Naive thymus-derived CD8-positive, alpha-beta T cell (primary cell): ENCODE data around the gene BRD3. TPM values are rescaled to one million over a fixed set of nuclear protein-coding genes. Genes with fewer than 3 reads are reported as not detected.

ENCODE experiments used
- ATAC-seq, 2 donors: fragments of 150-1000 bp; cut with Tn5 transposase in 1 of 2; sonication (Bioruptor Pico), chemical (Tn5 transposase) in 1 of 2; 1 replicate in 1 of 2; 2 replicates in 1 of 2; pipeline ENCODE4 v1.10.0; 2021; ENCODE audit warnings: mild to moderate bottlenecking in 2 of 2, moderate library complexity in 2 of 2
- POLR2A ChIA-PET: fragments of 350-600 bp; sonication (Branson Sonifier 250); formaldehyde crosslinking; loops from one replicate; lab custom pipeline; 2021; ENCODE audit warnings: antibody characterized with exemption; lab: Charles Lee
- DNase-seq, 10 donors: peaks; one replicate each; pipeline versions ENCODE4 v3.0.0 to v3.0.0-alpha.2; 2020 to 2022
- H3K27ac Mint-ChIP-seq, 10 donors: one replicate each; pipeline ENCODE4 v1.8.0; 2020 to 2022; ENCODE audit warnings: mild to moderate bottlenecking in 10 of 10, mixed read lengths in 10 of 10, moderate library complexity in 4 of 10, inconsistent platforms in 1 of 10
- H3K27me3 Mint-ChIP-seq, 5 donors: one replicate each; pipeline ENCODE4 v1.8.0; 2021 to 2022; ENCODE audit warnings: mixed read lengths in 5 of 5
- H3K36me3 Mint-ChIP-seq, 3 donors: one replicate each; pipeline ENCODE4 v1.8.0; 2020 to 2022; ENCODE audit warnings: mixed read lengths in 3 of 3, mild to moderate bottlenecking in 2 of 3, inconsistent platforms in 1 of 3
- H3K4me1 Mint-ChIP-seq, 4 donors: one replicate each; pipeline ENCODE4 v1.8.0; 2021 to 2022; ENCODE audit warnings: mixed read lengths in 4 of 4
- H3K4me3 Mint-ChIP-seq, 10 donors: one replicate each; pipeline ENCODE4 v1.8.0; 2020 to 2022; ENCODE audit warnings: mild to moderate bottlenecking in 10 of 10, mixed read lengths in 10 of 10, moderate library complexity in 6 of 10, inconsistent platforms in 1 of 10
- H3K9me3 Mint-ChIP-seq, 9 donors: one replicate each; pipeline ENCODE4 v1.8.0; 2020 to 2022; ENCODE audit warnings: mixed read lengths in 9 of 9, mild to moderate bottlenecking in 3 of 9, inconsistent platforms in 1 of 9, moderate library complexity in 1 of 9
- polyA plus RNA-seq, 3 donors: library from polyadenylated mRNA; unstranded; fragments of 300-500 nt; fragmentation: Illumina TruSeq; gene quantifications; one replicate each; pipeline ENCODE4 v1.2.3, GENCODE V29; 2021
- total RNA-seq, 8 experiments: library from RNA in 2 of 8; stranded (reverse) in 2 of 8; gene quantifications; one replicate each; pipeline ENCODE4 v1.2.3 and lab custom pipeline; 2021 to 2026

The BRD3 gene
- total and polyA plus RNA-seq, 5 experiments from 2014 or later, result 13.1 to 49.0 (median 30.9) TPM

- DNase-seq (no peak), ATAC-seq (no peak)
- H3K4me1 Mint-ChIP-seq, result peaks cover 0 to 4% (median 0%) of the 10 kb centered on the region in 4 donors
- POLR2A ChIA-PET, result no interaction called here
- H3K27ac Mint-ChIP-seq, result peak overlapping the region in 1 of 10 donors; percentile 62
- peaks cover 18 to 67% (median 35%) of the 10 kb centered on the region in 3 donors for H3K36me3 Mint-ChIP-seq
- no peaks in the 10 kb centered on the region for H3K27me3 Mint-ChIP-seq
- H3K4me3 Mint-ChIP-seq, result no peak overlapping the region
- H3K9me3 Mint-ChIP-seq, result peaks cover 0 to 18% (median 3%) of the 10 kb centered on the region in 9 donors
These were observed 27.7 kb downstream of the BRD3 start for GRCh38 chr9:134040176-134040565.

DNA sequence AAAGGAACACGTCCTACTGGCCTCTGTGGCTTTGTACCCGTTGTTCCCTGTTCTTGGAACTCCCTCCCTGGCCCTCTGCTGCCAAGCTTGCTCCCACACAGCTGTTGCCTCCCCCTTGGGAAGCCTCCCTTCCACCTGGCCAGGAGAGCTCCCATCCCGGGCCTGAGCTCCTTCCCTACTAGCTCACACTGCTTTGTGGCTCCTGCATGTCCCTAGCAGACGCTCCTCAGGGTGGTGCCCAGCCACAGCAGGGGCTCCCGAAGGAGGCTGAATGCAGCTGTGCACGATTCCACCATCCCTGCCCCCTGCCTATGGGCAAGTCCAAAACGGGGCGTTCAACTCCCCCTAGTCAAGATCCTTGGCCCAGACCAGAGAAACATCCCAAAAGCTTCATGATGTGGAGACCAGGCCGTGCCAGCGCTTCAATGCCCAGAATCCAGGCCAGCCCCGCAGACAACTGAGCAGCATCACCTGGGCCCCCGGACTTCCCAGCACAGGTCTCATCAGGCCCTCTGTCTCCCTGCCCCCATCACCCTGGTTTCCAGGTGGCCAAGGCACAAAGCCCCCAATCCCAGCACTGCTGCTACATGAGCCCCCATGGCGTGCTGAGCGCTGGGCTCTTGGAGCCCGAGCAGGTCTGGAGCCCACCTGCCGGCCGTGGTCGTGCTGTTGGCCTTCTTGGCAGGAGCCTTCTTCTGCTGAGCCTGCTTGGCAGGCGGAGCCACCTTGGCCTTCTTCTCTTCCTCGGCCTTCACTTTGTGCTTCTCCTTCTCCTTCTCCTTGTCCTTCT lies 28.2 kb downstream of the BRD3 start:
- H3K36me3 Mint-ChIP-seq, result peaks cover 18 to 67% (median 35%) of the 10 kb centered on the region in 3 donors
- H3K27ac Mint-ChIP-seq, result peak overlapping the region in 2 of 10 donors; percentile 40 to 53
- POLR2A ChIA-PET, result no interaction called here

DNA sequence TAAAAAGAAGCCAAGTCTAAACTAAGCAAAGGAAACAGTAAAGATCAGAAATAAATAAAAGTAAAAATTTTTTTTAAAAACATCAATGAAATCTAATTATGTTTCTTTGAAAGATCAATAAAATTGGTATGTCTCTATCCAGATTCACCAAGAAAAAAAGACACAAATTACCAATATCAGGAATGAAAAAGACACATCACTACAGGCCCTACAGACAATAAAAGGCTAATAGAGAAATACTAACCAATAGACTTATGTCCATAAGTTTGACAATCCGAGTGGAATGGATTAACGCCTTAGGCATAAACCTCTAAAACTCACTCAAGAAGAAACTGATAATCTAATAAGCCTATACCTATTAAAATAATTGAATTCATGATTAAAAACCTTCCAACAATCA lies 30.2 kb downstream of the BRD3 start:
- Mint-ChIP-seq H3K36me3 (peaks cover 23 to 76% (median 45%) of the 10 kb centered on the region in 3 donors), H3K27ac (no peak overlapping the region), H3K4me3 (no peak overlapping the region), H3K9me3 (peaks cover 0 to 18% (median 3%) of the 10 kb centered on the region in 9 donors), H3K4me1 (peaks cover 0 to 4% (median 0%) of the 10 kb centered on the region in 4 donors), H3K27me3 (no peaks in the 10 kb centered on the region)
- ATAC-seq (no peak), DNase-seq (no peak)
- POLR2A ChIA-PET, result no interaction called here

More for the DNA sequence above, 28.2 kb downstream of the BRD3 start:
- no peak overlapping the region for H3K4me3 Mint-ChIP-seq
- no peak for ATAC-seq
- peaks cover 0 to 18% (median 3%) of the 10 kb centered on the region in 9 donors for H3K9me3 Mint-ChIP-seq
- DNase-seq, result no peak
- H3K4me1 Mint-ChIP-seq, result peaks cover 0 to 4% (median 0%) of the 10 kb centered on the region in 4 donors
- no peaks in the 10 kb centered on the region for H3K27me3 Mint-ChIP-seq

GRCh38 chr9:134036130-134036529 lies 31.7 kb downstream of the BRD3 start:
- DNase-seq, result no peak
- no peak overlapping the region for H3K4me3 Mint-ChIP-seq
- H3K4me1 Mint-ChIP-seq, result peaks cover 0 to 4% (median 0%) of the 10 kb centered on the region in 4 donors
- no peaks in the 10 kb centered on the region for H3K27me3 Mint-ChIP-seq
- no peak for ATAC-seq
- H3K36me3 Mint-ChIP-seq, result peaks cover 23 to 77% (median 45%) of the 10 kb centered on the region in 3 donors
- H3K9me3 Mint-ChIP-seq, result peaks cover 0 to 18% (median 3%) of the 10 kb centered on the region in 9 donors
- peak overlapping the region in 2 of 10 donors; percentile 43 to 56 for H3K27ac Mint-ChIP-seq
- POLR2A ChIA-PET, result interaction anchor here (1.3 kb wide), 1 partner anchor 11 kb away, joined by 5 read pairs; the partner anchor contains the start of gene BRD3OS

- no peak for DNase-seq
- POLR2A ChIA-PET, result interaction anchor here (1.3 kb wide), 1 partner anchor 10 kb away, joined by 5 read pairs; the partner anchor contains the start of gene BRD3OS
- H3K36me3 Mint-ChIP-seq, result peaks cover 23 to 77% (median 41%) of the 10 kb centered on the region in 3 donors
These were observed 32.5 kb downstream of the BRD3 start for GRCh38 chr9:134035041-134036039.

GRCh38 chr9:134034215-134035040 lies 33.4 kb downstream of the BRD3 start:
- H3K36me3 Mint-ChIP-seq, result peaks cover 16 to 68% (median 32%) of the 10 kb centered on the region in 3 donors
- H3K4me3 Mint-ChIP-seq, result no peak overlapping the region
- peaks cover 0 to 4% (median 0%) of the 10 kb centered on the region in 4 donors for H3K4me1 Mint-ChIP-seq
- no peak for DNase-seq
- no peak for ATAC-seq
- no peak overlapping the region for H3K27ac Mint-ChIP-seq
- POLR2A ChIA-PET, result no interaction called here
- H3K9me3 Mint-ChIP-seq, result peaks cover 0 to 17% (median 1%) of the 10 kb centered on the region in 9 donors
- H3K27me3 Mint-ChIP-seq, result no peaks in the 10 kb centered on the region

More at GRCh38 chr9:134035041-134036039, 32.5 kb downstream of the BRD3 start:
- peaks cover 0 to 4% (median 0%) of the 10 kb centered on the region in 4 donors for H3K4me1 Mint-ChIP-seq
- H3K4me3 Mint-ChIP-seq, result no peak overlapping the region
- no peaks in the 10 kb centered on the region for H3K27me3 Mint-ChIP-seq
- ATAC-seq, result no peak
- peaks cover 0 to 18% (median 3%) of the 10 kb centered on the region in 9 donors for H3K9me3 Mint-ChIP-seq
- peak overlapping the region in 2 of 10 donors; percentile 43 to 74 for H3K27ac Mint-ChIP-seq

DNA sequence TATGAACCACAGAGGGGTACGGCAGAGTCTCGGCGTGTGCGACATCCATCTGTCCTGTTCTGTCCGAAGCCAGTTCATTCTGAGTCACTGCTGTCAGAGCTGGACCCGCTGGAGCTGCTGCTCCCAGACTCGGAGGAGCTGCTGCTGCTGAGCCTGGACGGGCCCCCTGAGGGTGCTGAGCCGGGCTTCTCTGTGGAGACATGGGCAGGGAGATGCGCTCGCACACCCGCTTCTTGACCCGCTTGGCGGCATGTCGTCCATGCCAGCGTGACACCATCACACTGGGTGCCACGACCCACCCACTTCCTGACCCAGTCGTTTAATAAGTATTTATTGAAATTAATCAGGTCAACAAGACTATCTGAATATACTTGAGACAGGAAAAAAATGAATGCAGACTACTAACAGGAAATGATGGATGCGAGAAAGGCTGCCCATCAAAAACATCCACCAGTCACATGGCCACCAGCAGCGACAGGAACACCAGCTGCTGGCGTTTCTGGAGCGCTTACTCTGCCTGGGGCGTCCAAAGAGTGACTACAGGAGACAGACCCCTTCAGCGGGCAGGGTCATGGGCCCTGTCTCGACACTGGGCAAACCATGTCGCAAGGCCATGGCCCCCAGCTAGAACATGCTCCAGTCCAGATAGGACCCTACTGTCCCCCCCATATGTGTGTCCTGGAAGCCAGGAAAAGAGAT lies 34.2 kb downstream of the BRD3 start:
- peak overlapping the region in 1 of 10 donors; percentile 11 for H3K27ac Mint-ChIP-seq

GRCh38 chr9:134032456-134033222 lies 35.2 kb downstream of the BRD3 start:
- H3K27me3 Mint-ChIP-seq, result no peaks in the 10 kb centered on the region
- peaks cover 0 to 1% (median 0%) of the 10 kb centered on the region in 9 donors for H3K9me3 Mint-ChIP-seq
- no peak for DNase-seq
- H3K4me3 Mint-ChIP-seq, result no peak overlapping the region
- POLR2A ChIA-PET, result no interaction called here
- peaks cover 6 to 50% (median 15%) of the 10 kb centered on the region in 3 donors for H3K36me3 Mint-ChIP-seq
- H3K4me1 Mint-ChIP-seq, result peaks cover 0 to 5% (median 0%) of the 10 kb centered on the region in 4 donors
- ATAC-seq, result no peak
- peak overlapping the region in 1 of 10 donors; percentile 24 for H3K27ac Mint-ChIP-seq

More for the DNA sequence above, 34.2 kb downstream of the BRD3 start:
- H3K4me1 Mint-ChIP-seq, result no peaks in the 10 kb centered on the region
- H3K4me3 Mint-ChIP-seq, result no peak overlapping the region
- H3K27me3 Mint-ChIP-seq, result no peaks in the 10 kb centered on the region
- ATAC-seq (no peak), DNase-seq (no peak)
- peaks cover 0 to 10% (median 0%) of the 10 kb centered on the region in 9 donors for H3K9me3 Mint-ChIP-seq
- peaks cover 9 to 60% (median 25%) of the 10 kb centered on the region in 3 donors for H3K36me3 Mint-ChIP-seq
- POLR2A ChIA-PET, result no interaction called here

- no peaks in the 10 kb centered on the region for H3K9me3 Mint-ChIP-seq
- no peak for ATAC-seq
- POLR2A ChIA-PET, result no interaction called here
- no peak overlapping the region for H3K4me3 Mint-ChIP-seq
- no peaks in the 10 kb centered on the region for H3K27me3 Mint-ChIP-seq
- H3K4me1 Mint-ChIP-seq, result peaks cover 0 to 9% (median 2%) of the 10 kb centered on the region in 4 donors
- no peak for DNase-seq
- H3K27ac Mint-ChIP-seq, result no peak overlapping the region
- H3K36me3 Mint-ChIP-seq, result peaks cover 5 to 45% (median 12%) of the 10 kb centered on the region in 3 donors
These were observed 36.0 kb downstream of the BRD3 start for GRCh38 chr9:134031783-134032182.

GRCh38 chr9:134030821-134031470 lies 36.9 kb downstream of the BRD3 start:
- Mint-ChIP-seq H3K9me3 (no peaks in the 10 kb centered on the region), H3K4me1 (peaks cover 0 to 18% (median 3%) of the 10 kb centered on the region in 4 donors), H3K27ac (no peak overlapping the region), H3K27me3 (no peaks in the 10 kb centered on the region), H3K4me3 (no peak overlapping the region), H3K36me3 (peaks cover 5 to 37% (median 10%) of the 10 kb centered on the region in 3 donors)
- ATAC-seq (no peak), DNase-seq (no peak)
- POLR2A ChIA-PET, result no interaction called here
